ENCODE data around the gene NDUFB8.

Gene NDUFB8

GRCh38 chr10:100487529-100487928, 42.1 kb downstream of the NDUFB8 start:
- no peak for DNase-seq (ENCODE audit: low read depth)
- no peak overlapping the region for H3K4me3 ChIP-seq (ENCODE audit: control insufficient read depth, low read depth, low read length)
- TF ChIP-seq CTCF (conservative IDR thresholded peaks at IDR 0.05; ENCODE audit: control insufficient read depth, insufficient read depth, low read depth, low read length), result no peak

GRCh38 chr10:100485801-100486495, 43.7 kb downstream of the NDUFB8 start:
- no peak for TF ChIP-seq CTCF (conservative IDR thresholded peaks at IDR 0.05; ENCODE audit: control insufficient read depth, insufficient read depth, low read depth, low read length)
- H3K4me3 ChIP-seq (ENCODE audit: control insufficient read depth, low read depth, low read length), result no peak overlapping the region
- DNase-seq (ENCODE audit: low read depth), result no peak

GRCh38 chr10:100485366-100485765, 44.3 kb downstream of the NDUFB8 start:
- DNase-seq (ENCODE audit: low read depth), result no peak
- no peak overlapping the region for H3K4me3 ChIP-seq (ENCODE audit: control insufficient read depth, low read depth, low read length)
- no peak for TF ChIP-seq CTCF (conservative IDR thresholded peaks at IDR 0.05; ENCODE audit: control insufficient read depth, insufficient read depth, low read depth, low read length)

- DNase-seq (ENCODE audit: low read depth), result no peak
- no peak for TF ChIP-seq CTCF (conservative IDR thresholded peaks at IDR 0.05; ENCODE audit: control insufficient read depth, insufficient read depth, low read depth, low read length)
- H3K4me3 ChIP-seq (ENCODE audit: control insufficient read depth, low read depth, low read length), result no peak overlapping the region
Observed at GRCh38 chr10:100483876-100484666, 45.6 kb downstream of the NDUFB8 start.

GRCh38 chr10:100482834-100483185, 46.9 kb downstream of the NDUFB8 start:
- TF ChIP-seq CTCF (conservative IDR thresholded peaks at IDR 0.05; ENCODE audit: control insufficient read depth, insufficient read depth, low read depth, low read length), result no peak
- H3K4me3 ChIP-seq (ENCODE audit: control insufficient read depth, low read depth, low read length), result no peak overlapping the region
- DNase-seq (ENCODE audit: low read depth), result no peak

- DNase-seq (ENCODE audit: low read depth), result peak; percentile 70
- TF ChIP-seq CTCF (conservative IDR thresholded peaks at IDR 0.05; ENCODE audit: control insufficient read depth, insufficient read depth, low read depth, low read length), result peak; percentile 80
- peak overlapping the region; percentile 48 for H3K4me3 ChIP-seq (ENCODE audit: control insufficient read depth, low read depth, low read length)
Observed at GRCh38 chr10:100482181-100482833, 47.4 kb downstream of the NDUFB8 start.

All from fibroblast of mammary gland (primary cell).